HG02840 (cell line): Measurements from ENCODE around the gene ZDHHC24.

Experiments used
- ATAC-seq: cut with Tn5 transposase; IDR thresholded peaks from one replicate; pipeline ENCODE4 v1.9.1; 2021; ENCODE audit warnings: mild to moderate bottlenecking, moderate library complexity, moderate number of reproducible peaks; ENCODE audit not compliant: unreplicated experiment, low FRiP score

ZDHHC24 gene

DNA sequence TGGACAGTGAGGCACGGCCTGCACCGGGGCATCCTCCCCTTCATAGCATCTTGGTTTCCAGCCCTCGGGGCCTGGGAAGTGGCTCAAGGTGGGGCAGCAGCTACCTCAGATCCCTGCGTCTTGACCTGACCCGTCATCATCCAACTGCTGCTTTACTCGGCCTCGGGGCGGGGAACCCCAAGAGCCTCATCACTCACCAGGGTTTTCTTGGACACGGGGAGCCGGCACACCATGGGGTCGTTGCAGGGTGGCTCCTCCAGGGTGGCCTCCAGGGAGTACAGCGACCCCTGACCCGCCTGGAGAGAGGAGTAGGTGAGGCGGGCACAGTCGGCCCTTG, 21.9 kb upstream of the ZDHHC24 start:
- ATAC-seq, result no peak

DNA sequence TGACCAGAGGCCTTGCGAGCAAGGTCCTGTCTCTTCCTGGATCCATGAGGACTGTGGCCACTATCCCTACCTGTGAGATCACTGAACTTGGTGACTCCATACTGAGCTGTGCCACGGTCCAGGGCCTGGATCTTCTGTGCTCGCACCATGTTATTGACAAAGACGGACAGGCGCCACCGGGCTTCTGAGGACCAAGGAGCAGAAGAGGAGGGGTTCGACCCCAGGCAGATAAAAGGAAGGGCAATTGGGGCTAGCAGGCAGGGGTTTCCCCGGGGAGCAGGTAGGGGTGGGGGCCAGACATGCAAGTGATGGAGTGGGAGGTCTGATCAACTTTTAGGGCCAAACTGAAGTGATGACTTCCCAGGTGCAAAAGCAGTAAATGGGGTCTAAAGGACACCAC, 20.4 kb upstream of the ZDHHC24 start:
- no peak for ATAC-seq

DNA sequence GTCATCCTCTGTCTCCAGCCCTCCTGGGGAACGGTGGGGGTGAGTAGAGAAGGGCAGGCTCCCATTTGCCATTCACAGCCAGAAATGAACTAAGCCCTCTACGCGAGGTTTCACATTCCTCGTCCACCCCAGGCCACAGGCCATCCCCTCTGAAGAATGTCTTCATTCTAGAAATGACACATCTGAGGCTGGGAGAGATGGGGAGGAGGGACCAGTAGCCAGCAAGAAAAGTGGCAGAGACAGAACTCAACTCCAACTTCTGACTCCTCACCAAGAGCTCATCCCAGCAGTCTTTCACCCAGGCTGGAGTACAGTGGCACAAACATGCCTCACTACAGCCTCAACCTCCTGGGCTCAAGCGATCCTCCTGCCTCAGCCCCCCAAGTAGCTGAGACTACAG, 19.1 kb upstream of the ZDHHC24 start:
- ATAC-seq, result no peak

DNA sequence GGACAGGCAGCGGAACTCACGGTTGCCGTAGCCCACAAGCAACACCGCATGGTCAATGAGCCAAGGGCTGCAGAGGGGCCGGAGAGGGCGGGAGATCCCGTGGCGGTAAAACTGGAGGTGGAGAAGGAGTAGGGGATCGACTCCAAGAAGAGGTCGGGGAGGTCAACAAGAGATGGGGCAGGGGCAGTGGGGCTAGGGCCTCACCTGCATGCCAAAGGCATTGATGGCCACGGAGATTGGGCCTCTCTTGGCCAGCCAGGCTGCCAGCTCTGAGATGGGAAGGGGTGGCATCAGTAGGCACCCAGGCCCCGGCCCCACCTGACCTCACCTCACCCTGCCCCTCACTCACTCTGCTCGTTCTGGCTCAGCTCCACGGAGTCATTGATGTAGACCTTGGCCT, 18.7 kb upstream of the ZDHHC24 start:
- no peak for ATAC-seq

DNA sequence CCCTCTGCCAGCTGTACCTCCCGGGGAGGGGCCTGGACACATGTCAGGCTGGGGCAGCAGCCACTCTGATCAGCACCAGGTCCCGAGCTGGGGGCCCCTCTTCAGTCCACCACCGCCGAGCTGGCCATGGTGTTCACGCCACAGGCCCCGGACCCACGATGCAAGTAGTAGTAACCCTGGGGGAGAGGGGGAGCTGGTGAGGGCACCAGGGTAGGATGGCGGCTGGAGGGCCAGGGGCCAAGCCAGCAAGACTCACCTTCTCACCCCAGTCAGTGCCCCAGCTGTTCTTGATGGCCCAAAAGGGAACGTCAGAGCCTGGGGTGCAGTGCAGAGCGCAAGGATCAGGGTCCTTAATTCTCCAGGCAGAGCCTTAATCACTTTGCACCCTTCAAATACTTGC, 18.0 kb upstream of the ZDHHC24 start:
- ATAC-seq, result no peak

DNA sequence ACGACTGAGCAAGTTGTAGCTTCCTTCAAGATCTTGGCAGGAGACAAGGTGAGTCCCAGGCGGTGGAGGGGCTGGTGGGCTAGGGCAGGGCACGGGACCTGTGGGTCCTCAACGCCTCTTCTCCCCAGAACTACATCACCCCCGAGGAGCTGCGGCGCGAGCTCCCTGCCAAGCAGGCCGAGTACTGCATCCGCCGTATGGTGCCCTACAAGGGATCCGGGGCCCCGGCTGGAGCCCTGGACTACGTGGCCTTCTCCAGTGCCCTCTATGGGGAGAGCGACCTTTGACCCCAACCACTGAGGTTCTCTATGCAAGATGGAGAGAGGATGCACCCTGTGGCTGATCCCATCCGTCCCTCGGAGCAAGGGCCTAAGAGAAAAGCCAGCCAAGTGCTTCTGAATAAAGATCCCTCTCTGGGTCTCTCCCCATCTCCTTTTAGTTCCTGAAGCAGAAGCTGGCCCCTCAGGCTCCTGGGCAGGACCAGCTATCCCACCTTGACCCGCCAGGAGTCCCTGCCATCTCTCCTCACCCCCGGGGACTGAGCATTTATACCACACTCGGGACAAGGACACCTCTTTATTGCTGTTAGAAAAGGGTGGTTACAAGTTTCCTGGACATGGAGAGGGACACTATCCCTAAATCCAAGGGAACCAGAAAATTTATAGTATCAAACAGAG, 17.2 kb upstream of the ZDHHC24 start:
- no peak for ATAC-seq

DNA sequence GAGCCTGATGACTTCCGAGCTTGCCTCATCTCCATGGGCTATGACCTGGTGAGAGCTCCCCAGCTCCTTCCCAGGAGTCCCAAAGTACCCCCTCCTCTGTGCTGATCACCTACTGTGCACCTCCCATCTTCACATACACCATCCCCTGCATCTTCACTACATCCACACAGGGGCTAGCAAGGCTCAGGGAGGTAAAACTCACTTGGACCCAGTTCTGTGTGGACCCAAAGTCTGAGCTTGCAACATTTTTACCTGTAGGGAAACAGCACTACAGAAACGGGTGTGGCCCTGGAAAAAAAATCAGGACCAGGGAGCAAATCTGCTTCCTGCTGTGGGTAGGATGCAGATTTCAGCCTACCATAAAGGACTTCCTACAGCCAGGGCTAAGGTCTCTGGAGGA, 16.4 kb upstream of the ZDHHC24 start:
- ATAC-seq, result no peak

DNA sequence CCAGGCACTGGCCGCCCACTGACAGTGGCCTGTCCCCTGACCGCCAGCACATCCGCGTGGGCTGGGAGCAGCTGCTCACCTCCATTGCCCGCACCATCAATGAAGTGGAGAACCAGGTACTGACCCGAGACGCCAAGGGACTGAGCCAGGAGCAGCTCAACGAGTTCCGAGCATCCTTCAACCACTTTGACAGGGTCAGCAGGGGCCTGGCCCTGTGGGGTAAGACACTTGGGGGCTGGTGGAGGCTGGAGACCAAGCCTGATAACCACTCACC, 16.1 kb upstream of the ZDHHC24 start:
- no peak for ATAC-seq

DNA sequence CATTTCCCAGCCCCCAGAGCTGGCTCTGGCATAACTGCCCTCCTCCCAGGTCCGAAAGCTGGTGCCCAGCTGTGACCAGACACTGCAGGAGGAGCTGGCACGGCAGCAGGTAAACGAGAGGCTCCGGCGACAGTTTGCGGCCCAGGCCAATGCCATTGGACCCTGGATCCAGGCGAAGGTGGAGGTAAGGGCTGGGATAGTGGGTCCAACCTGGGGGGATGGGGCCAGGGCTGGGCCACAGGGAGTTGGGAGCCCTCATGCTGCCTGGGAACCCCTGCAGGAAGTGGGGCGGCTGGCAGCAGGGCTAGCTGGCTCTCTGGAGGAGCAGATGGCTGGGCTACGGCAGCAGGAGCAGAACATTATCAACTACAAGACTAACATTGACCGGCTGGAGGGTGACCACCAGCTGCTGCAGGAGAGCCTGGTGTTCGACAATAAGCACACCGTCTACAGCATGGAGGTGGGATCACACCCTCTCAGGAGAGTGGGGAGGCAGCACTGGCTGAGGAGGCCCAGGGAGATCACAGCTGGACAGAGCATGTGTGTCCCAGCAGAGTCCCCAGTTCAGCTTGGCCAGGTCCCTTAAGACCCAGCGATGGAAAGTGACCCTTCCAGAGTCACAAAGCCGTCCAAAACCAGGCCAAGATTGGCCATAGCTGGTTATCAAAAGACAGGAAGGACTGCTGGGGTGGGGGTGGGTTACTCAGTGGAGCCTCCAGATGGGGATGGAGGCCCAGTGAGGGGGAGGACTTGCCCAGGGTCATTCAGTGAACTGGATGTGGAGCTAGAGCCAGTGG, 15.5 kb upstream of the ZDHHC24 start:
- no peak for ATAC-seq

DNA sequence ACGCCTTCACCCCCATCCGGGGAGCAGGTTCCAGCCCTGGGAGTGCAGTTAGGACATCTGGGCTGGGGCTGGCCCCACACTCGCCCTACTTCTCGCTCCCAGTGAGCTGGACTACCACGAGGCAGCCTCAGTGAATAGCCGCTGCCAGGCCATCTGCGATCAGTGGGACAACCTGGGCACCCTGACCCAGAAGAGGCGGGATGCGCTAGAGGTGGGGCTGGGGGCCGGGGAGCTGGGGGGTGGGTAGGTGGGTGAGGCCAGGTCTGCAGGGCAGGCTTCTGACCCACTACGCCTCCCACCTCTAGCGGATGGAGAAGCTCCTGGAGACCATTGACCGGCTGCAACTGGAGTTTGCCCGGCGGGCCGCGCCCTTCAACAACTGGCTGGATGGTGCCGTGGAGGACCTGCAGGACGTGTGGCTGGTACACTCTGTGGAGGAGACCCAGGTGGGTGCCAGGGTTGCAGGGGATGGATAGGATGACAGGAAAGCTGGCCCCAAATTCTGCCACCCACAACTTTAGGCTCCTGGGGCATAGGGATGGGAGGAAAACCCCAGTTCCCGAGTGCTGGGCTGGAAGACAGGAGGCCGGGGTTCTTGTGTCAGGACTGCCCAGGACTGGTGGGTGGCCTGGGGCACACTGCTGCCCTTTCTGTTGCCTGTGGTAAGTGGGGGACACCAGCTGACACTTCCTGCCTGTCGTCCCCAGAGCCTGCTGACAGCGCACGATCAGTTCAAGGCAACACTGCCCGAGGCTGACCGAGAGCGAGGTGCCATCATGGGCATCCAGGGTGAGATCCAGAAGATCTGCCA, 14.2 kb upstream of the ZDHHC24 start:
- no peak for ATAC-seq

DNA sequence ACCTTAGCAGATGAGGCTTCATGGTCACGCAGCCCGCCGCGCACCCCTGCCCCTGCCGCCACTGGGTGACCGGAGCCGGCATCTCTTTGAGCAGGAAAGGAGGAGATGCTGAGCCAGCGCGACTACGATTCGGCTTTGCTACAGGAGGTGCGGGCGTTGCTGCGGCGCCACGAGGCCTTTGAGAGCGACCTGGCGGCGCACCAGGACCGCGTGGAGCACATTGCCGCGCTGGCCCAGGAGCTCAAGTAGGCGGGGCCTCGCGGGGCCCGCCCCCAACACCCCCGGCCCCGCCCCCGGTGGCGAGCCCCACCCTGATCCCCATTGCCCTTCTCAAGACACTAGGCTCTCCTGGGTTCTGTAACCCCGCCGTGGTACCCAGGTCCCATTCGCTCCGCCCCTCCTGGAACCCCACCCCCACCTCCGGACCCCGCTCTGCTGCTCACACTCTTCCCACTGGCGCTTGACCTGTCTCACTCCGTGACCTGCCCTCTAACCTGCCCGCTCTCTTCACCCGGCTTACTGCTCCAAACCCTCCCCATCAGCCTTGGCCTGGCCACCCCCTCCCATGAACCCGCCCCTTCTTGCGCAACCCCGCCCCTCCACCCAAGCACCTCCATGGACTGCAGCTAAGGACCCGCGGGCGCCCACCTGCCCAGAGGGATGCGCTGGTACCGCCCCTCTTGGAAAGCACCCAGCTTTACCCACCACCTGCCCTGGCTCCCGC, 13.5 kb upstream of the ZDHHC24 start:
- no peak for ATAC-seq

DNA sequence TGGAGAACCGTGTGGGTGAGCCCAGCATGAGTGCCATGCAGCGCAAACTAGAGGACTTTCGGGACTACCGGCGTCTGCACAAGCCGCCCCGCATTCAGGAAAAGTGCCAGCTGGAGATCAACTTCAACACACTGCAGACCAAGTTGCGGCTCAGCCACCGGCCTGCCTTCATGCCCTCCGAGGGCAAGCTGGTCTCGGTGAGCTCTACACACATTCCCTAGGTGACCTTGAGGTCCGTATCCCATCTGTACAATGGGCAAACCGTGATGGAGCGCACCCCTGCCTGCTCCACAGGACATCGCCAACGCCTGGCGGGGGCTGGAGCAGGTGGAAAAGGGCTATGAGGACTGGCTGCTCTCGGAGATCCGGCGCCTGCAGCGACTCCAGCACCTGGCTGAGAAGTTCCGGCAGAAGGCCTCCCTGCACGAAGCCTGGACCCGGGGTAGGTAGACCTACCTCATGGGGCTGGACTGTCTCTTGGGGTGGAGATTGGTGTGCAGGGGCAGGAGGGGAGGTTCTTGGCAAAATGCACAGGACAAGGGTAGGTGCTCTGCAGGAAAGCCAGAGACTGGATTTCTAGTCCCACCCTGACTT, 12.0 kb upstream of the ZDHHC24 start:
- ATAC-seq, result no peak

DNA sequence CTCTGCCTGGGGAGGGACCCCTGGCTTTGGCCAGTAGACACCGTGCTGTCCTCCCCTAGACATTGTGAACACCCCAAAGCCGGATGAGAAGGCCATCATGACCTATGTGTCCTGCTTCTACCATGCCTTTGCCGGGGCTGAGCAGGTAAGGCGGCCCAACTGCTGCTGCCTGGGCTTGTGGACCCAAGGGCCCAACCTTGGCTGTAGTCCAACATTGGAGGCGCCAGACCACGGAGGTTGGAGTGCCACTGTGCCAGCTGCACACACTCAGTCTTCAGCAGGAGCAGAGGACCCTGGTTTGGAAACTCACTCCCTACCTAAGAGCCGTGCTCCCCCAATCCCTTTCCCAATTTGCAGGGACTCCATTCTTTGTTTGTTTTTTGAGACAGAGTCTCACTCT, 10.2 kb upstream of the ZDHHC24 start:
- no peak for ATAC-seq

DNA sequence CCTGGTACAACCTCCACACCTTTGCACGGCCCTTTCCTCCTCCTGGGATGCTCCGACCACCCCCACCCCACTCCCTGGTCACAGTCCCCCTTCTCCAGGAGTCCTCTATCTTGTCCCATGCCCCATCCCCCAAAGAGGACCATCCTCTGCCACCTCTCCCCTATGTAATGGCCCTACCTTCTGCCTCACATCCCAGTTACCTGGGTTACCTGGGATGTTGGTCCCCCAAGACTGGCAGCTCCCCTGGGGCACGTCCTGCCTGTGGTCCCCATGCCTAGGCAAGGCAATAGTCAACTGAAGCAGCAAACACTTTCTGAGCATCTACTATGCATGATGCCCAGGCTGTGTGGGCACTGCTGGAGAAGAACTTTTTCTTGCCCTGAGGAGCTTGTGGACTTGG, 9.6 kb upstream of the ZDHHC24 start:
- no peak for ATAC-seq

DNA sequence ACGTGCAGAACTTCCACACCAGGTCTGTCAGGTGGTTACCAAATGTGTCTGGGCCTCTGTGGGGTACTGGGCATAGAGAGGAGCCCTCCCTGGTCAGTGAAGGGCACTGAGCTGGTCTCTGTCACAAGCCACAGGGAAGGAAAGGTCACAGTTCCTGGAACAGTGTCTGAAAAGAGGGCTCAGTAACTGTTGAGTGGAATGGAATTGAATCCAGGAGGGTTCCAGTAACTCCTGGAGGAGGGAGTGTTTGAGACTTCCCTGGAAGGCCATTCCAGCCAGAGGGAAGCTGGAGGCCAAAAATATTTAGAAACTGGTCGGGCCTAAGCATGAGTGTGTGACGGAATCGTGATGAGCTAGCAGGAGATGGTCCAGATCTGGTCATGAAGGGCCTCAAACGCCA, 8.8 kb upstream of the ZDHHC24 start:
- no peak for ATAC-seq

DNA sequence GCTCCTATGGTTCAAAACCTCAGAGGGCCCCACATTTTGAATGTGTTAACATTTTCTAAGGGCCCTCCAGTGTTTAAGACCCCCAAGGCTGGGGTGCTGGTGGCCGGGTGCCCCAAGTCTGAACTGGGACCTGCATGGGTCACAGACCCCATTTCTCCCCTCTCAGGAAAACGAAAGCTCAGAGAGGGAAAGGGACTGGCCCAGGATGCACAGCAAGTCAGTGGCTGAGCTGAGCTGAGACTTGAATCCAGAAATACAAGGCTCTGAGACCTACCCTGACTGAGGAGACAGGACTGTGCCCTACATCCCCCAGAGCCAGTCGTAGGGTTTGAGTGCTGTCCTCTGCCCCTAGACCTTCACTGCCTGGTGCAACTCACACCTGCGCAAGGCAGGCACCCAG, 5.0 kb upstream of the ZDHHC24 start:
- no peak for ATAC-seq

DNA sequence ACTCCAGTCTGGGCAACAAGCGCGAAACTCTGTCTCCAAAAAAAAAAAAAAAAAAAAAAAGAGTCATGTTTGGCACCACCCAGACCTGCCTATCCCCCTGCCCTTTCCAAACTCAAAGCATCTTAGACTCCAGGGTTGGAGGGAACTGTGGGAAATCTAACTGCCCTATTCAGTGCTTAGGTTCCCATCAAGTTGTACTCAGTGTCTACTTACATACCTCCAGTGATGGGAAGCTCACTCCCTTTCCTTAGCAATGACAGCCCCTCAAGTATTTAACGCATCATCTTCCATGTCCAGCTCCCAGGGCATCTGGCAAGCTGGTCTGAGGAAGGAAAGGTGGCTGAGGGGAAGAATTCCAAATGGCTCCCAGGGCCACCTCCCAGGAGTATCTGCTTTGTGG, 3.8 kb upstream of the ZDHHC24 start:
- no peak for ATAC-seq

DNA sequence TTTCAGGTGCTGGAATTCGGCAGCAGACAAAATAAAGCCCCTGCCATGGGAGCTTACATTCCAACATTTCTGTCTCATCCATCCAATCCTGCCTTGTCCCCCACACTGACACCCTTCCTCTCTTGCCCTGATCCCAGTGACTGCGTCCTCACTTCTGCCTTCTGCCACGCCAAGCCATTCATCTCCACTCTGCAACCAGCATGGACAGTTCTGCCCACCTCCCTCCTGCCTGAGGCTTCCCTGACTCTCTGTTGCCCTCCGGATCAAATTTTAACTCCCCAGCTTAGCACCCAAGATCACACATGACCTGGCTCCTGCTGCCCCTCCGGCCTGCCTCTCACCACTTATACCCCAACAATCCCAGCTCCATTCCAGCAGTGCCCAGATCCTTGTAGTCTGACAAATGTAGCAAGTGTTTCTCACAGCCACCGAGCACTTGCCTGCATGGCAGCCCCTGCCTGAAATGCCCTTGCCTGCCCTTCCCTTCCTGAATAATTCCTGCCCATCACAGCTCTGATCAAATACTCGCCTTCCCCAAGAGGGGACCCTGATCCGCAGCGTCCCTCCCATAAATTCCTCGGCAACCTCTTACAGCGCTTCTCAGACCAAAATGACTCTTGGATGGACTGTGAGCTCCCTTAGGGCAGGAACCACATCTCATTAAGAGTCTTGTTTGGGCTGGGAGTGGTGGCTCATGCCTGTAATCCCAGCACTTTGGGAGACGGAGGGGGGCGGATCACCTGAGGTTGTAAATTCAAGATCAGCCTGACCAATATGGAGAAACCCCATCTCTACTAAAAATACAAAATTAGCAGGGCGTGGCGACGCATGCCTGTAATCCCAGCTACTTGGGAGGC, 3.2 kb upstream of the ZDHHC24 start:
- no peak for ATAC-seq

DNA sequence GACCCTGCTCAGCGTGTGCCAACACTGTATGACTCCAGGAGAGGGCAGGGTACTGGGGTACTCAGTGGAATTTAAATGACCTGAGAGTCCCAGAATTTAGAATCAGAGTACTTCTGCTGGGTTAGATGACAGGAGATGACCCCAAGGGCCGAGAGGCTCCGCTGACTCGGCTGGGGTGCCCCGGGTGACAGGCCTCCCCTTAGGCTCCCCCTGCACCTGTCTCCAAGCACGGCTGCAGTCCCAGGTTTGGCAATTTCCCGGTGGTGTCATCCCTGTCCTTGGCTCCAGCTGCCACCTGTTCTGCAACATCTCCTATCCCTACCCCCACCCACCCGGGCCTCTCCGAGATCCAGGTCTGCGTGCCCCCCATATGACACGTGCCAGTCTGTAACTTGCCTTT, 2.2 kb upstream of the ZDHHC24 start:
- no peak for ATAC-seq

DNA sequence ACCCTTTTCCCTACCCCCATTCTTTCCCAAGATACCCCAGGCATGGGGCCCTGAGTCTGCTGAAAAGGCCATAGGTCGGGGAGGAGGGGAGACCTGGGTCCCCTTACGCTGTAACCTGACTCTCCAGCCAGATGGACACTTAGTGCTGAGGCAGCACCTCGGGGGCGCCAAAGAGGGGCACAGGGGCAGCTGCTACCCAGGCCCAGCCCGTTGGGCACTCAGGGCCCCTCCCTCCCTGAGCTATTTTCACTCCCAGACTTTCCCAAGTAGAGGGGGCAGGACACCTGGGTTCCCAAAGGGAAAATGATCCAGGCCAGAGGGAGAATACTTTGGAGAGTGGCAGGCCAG, 1.8 kb upstream of the ZDHHC24 start:
- no peak for ATAC-seq
